H1 (cell line): ENCODE data around the gene ATP5F1C. TPM values are rescaled to one million over a fixed set of nuclear protein-coding genes. Genes with fewer than 3 reads are reported as not detected.

Source experiments
- BCL11A ChIP-seq, 2 experiments: IDR thresholded peaks; one replicate each; pipeline ENCODE4 v1.6.1; 2011; ENCODE audit warnings: low read depth in 2 of 2, low read length in 2 of 2, mild to moderate bottlenecking in 2 of 2
- SAP30 ChIP-seq: fragments of 300-600 bp; sonication (generic); IDR thresholded peaks from 2 replicates; pipeline ENCODE4 v1.7.1; 2012; ENCODE audit warnings: low read length, moderate library complexity, mild to moderate bottlenecking, inconsistent platforms; ENCODE audit not compliant: insufficient read depth, insufficient replicate concordance
- polyA plus RNA-seq, 7 experiments: library from polyadenylated mRNA; depleted of rRNA in 3 of 7; stranded (reverse) in 5 of 7; unstranded in 2 of 7; fragments of >200 nt in 5 of 7; fragments of 200-250 nt in 2 of 7; gene quantifications; 1 replicate in 5 of 7; 2 replicates in 1 of 7; 4 replicates in 1 of 7; pipeline versions ENCODE4 v1.2.1 to v1.2.3, GENCODE V29; 2011 to 2013; ENCODE audit warnings: missing spikeins in 2 of 7, mixed read lengths in 2 of 7
- total RNA-seq: library from RNA; stranded (reverse); fragmentation: NEBNext Ultra II Directional; extraction: Animal tissue kit (Norgen Biotek cat#: 25700); gene quantifications from 2 replicates; pipeline ENCODE4 v1.2.1, GENCODE V29; 2021

Gene ATP5F1C
- total and polyA plus RNA-seq, 2 of the 8 experiments (the other 6 are each of a cell fraction or from before 2014, with no cell fraction given): 221 to 265 TPM

GRCh38 chr10:7787150-7787856 is 674 bp upstream of the ATP5F1C start (continued):
- TF ChIP-seq SAP30 (no peak), BCL11A (IDR thresholded peaks at IDR 0.05; ENCODE audit: low read depth in 2 of 2, low read length in 2 of 2) (no peak)
